ENCODE results near the gene DNAL4. TPM values are rescaled to one million over a fixed set of nuclear protein-coding genes. Genes with fewer than 3 reads are reported as not detected.

The DNAL4 gene
- total RNA-seq, 1 donor from 2014 or later = 8.4 TPM

DNA sequence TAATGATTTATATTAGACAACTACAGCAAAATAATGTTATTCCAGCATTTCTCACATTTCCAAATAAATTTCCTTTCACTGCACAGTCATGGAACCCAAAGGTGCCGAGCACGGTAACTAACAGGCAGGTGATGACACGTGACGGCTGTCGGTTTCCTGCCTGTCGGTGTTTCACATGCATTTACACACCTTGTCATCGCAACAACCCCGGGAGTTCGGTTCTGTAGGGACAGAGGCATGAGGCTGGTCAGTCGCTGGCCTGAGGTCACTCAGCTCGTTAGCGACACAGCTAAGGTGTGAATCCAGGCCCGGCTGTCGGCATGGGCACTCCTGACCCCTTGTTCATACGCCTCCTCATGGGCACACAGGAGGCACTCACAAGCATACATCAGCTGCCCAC lies 9.9 kb downstream of the DNAL4 start:
- Mint-ChIP-seq H3K9me3 (no peaks in the 10 kb centered on the region), H3K27ac (no peak overlapping the region), H3K4me1 (no peaks in the 10 kb centered on the region), H3K4me3 (no peak overlapping the region), H3K27me3 (no peaks in the 10 kb centered on the region), H3K36me3 (ENCODE audit: low read depth) (peaks cover 21% of the 10 kb centered on the region)
- DNase-seq (no peak), ATAC-seq (ENCODE audit: low read depth) (no peak)
- TF ChIP-seq, protein P1, sequence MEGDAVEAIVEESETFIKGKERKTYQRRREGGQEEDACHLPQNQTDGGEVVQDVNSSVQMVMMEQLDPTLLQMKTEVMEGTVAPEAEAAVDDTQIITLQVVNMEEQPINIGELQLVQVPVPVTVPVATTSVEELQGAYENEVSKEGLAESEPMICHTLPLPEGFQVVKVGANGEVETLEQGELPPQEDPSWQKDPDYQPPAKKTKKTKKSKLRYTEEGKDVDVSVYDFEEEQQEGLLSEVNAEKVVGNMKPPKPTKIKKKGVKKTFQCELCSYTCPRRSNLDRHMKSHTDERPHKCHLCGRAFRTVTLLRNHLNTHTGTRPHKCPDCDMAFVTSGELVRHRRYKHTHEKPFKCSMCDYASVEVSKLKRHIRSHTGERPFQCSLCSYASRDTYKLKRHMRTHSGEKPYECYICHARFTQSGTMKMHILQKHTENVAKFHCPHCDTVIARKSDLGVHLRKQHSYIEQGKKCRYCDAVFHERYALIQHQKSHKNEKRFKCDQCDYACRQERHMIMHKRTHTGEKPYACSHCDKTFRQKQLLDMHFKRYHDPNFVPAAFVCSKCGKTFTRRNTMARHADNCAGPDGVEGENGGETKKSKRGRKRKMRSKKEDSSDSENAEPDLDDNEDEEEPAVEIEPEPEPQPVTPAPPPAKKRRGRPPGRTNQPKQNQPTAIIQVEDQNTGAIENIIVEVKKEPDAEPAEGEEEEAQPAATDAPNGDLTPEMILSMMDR (IDR thresholded peaks at IDR 0.05) = no peak
- POLR2A ChIA-PET = interaction anchor here (0.7 kb wide), 1 partner anchor 32 kb away, joined by 3 read pairs; no protein-coding TSS in a partner anchor
- CTCF ChIA-PET = no interaction called here
- intact Hi-C loops (cut with micrococcal nuclease) = no loop called here

- H3K9me3 Mint-ChIP-seq = no peaks in the 10 kb centered on the region
- POLR2A ChIA-PET = no interaction called here
- CTCF ChIA-PET = no interaction called here
- no peak overlapping the region for H3K4me3 Mint-ChIP-seq
- ATAC-seq (ENCODE audit: low read depth) = no peak
- no peaks in the 10 kb centered on the region for H3K4me1 Mint-ChIP-seq
- intact Hi-C loops (cut with micrococcal nuclease) = no loop called here
- TF ChIP-seq, protein P1 (IDR thresholded peaks at IDR 0.05) = no peak
- H3K27me3 Mint-ChIP-seq = no peaks in the 10 kb centered on the region
- no peak overlapping the region for H3K27ac Mint-ChIP-seq
- peaks cover 23% of the 10 kb centered on the region for H3K36me3 Mint-ChIP-seq (ENCODE audit: low read depth)
- DNase-seq = no peak
Observed at GRCh38 chr22:38783095-38783615, 10.8 kb downstream of the DNAL4 start.

- intact Hi-C loops (cut with micrococcal nuclease) = no loop called here
- ChIA-PET POLR2A (no interaction called here), CTCF (no interaction called here)
- no peaks in the 10 kb centered on the region for H3K9me3 Mint-ChIP-seq
- peaks cover 23% of the 10 kb centered on the region for H3K36me3 Mint-ChIP-seq (ENCODE audit: low read depth)
- no peaks in the 10 kb centered on the region for H3K27me3 Mint-ChIP-seq
- TF ChIP-seq, protein P1 (IDR thresholded peaks at IDR 0.05) = no peak
- no peak for DNase-seq
- no peaks in the 10 kb centered on the region for H3K4me1 Mint-ChIP-seq
- no peak for ATAC-seq (ENCODE audit: low read depth)
- no peak overlapping the region for H3K27ac Mint-ChIP-seq
- no peak overlapping the region for H3K4me3 Mint-ChIP-seq
Observed at GRCh38 chr22:38782402-38783094, 11.4 kb downstream of the DNAL4 start.

- ChIA-PET CTCF (no interaction called here), POLR2A (no interaction called here)
- no peaks in the 10 kb centered on the region for H3K4me1 Mint-ChIP-seq
- H3K9me3 Mint-ChIP-seq = no peaks in the 10 kb centered on the region
- intact Hi-C loops (cut with micrococcal nuclease) = no loop called here
- no peak overlapping the region for H3K4me3 Mint-ChIP-seq
- ATAC-seq (ENCODE audit: low read depth) = no peak
- no peak overlapping the region for H3K27ac Mint-ChIP-seq
- peaks cover 23% of the 10 kb centered on the region for H3K36me3 Mint-ChIP-seq (ENCODE audit: low read depth)
- no peaks in the 10 kb centered on the region for H3K27me3 Mint-ChIP-seq
- TF ChIP-seq, protein P1 (IDR thresholded peaks at IDR 0.05) = no peak
- DNase-seq = no peak
Observed at GRCh38 chr22:38781033-38781432, 12.9 kb downstream of the DNAL4 start.

DNA sequence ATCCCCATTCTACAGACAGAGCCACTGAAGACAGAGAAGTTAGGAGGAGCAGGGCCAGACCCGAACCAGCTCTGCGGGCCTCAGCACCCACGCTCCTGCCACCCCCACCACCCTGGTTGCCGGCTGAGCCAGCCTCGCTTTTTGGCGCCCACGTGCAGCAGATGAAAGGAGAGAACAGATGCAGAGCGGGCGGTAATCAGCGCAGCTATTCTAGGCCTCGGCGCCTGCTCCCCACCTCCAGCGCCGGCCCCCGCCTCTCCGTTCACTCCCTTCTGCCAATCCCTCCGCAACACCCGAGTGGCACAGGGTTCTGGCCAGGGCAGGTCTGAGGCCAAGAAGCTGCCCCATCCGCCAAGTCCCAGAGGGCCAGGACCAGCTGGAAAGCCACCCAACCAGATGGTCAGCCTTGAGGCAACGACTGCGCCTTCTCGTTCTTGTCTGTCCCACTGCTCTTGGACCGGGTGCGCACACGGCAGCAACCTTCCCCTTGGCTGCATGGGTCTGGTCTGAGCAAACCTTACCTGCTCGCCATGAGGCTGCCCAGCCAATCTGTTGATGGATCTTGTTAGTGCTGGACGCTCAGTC lies 16.8 kb downstream of the DNAL4 start:
- CTCF ChIA-PET = no interaction called here

More for the DNA sequence above, 16.8 kb downstream of the DNAL4 start:
- TF ChIP-seq, protein P1 (IDR thresholded peaks at IDR 0.05) = no peak
- POLR2A ChIA-PET = interaction anchor here (0.6 kb wide), 1 partner anchor 73 kb away, joined by 5 read pairs; no protein-coding TSS in a partner anchor
- Mint-ChIP-seq H3K27ac (no peak overlapping the region), H3K27me3 (no peaks in the 10 kb centered on the region), H3K9me3 (no peaks in the 10 kb centered on the region), H3K4me1 (no peaks in the 10 kb centered on the region), H3K36me3 (ENCODE audit: low read depth) (peaks cover 22% of the 10 kb centered on the region), H3K4me3 (no peak overlapping the region)
- DNase-seq = no peak
- intact Hi-C loops (cut with micrococcal nuclease) = no loop called here
- ATAC-seq (ENCODE audit: low read depth) = no peak
